DOHH2 (cell line): Measurements from ENCODE around the gene OR1J1.

Experiments used
- H3F3A ChIP-seq: fragments of 200-600 bp; sonication (generic), shearing (Covaris generic); 2 replicates; pipeline ENCODE4 v1.6.0; 2016; ENCODE audit warnings: antibody characterized with exemption, mild to moderate bottlenecking; ENCODE audit not compliant: control insufficient read depth, insufficient read depth
- H3K27ac ChIP-seq: fragments of 200-600 bp; sonication (generic); 2 replicates; pipeline ENCODE4 v1.5.1; 2014; ENCODE audit warnings: low read depth, mild to moderate bottlenecking, low read length, moderate library complexity
- H3K27me3 ChIP-seq: fragments of 200-600 bp; sonication (generic); 2 replicates; pipeline ENCODE4 v1.6.1; 2014; ENCODE audit warnings: mild to moderate bottlenecking, low read length, mixed read lengths; ENCODE audit not compliant: control insufficient read depth
- H3K36me3 ChIP-seq: fragments of 200-600 bp; sonication (generic); 2 replicates; pipeline ENCODE4 v1.6.1; 2014; ENCODE audit warnings: mild to moderate bottlenecking, low read length, moderate library complexity, mixed read lengths; ENCODE audit not compliant: control insufficient read depth
- H3K4me1 ChIP-seq: fragments of 200-600 bp; sonication (generic); 2 replicates; pipeline ENCODE4 v1.6.1; 2014; ENCODE audit warnings: mild to moderate bottlenecking, low read length, mixed read lengths; ENCODE audit not compliant: control insufficient read depth
- H3K4me2 ChIP-seq: fragments of 200-600 bp; sonication (generic); 2 replicates; pipeline ENCODE4 v1.6.0; 2014; ENCODE audit warnings: mild to moderate bottlenecking, low read length, moderate library complexity
- H3K4me3 ChIP-seq: fragments of 200-600 bp; sonication (generic); 2 replicates; pipeline ENCODE4 v1.5.1; 2014; ENCODE audit warnings: mild to moderate bottlenecking, low read length, mixed read lengths
- H3K79me2 ChIP-seq: fragments of 200-600 bp; sonication (generic); 2 replicates; pipeline ENCODE4 v1.6.1; 2014; ENCODE audit warnings: mild to moderate bottlenecking, low read length, mixed read lengths; ENCODE audit not compliant: control insufficient read depth
- H3K9me2 ChIP-seq: fragments of 200-600 bp; sonication (generic); replicated peaks from 2 replicates; pipeline ENCODE4 v1.6.1; 2014; ENCODE audit warnings: mild to moderate bottlenecking, low read length, mixed read lengths; ENCODE audit not compliant: control insufficient read depth
- H3K9me3 ChIP-seq: fragments of 200-600 bp; sonication (generic); 2 replicates; pipeline ENCODE4 v1.6.1; 2014; ENCODE audit warnings: antibody characterized with exemption, low read length, mixed read lengths; ENCODE audit not compliant: control insufficient read depth, insufficient read depth
- H4K20me1 ChIP-seq: fragments of 200-600 bp; sonication (generic); 2 replicates; pipeline ENCODE4 v1.6.0; 2014; ENCODE audit warnings: low read depth, mild to moderate bottlenecking, antibody characterized with exemption, low read length, moderate library complexity; ENCODE audit not compliant: control insufficient read depth, insufficient read depth
- EZH2phosphoT487 ChIP-seq: fragments of 200-600 bp; sonication (generic); IDR thresholded peaks from 2 replicates; pipeline ENCODE4 v1.6.1; 2017; ENCODE audit warnings: borderline replicate concordance, mild to moderate bottlenecking, antibody characterized with exemption, low read length, moderate library complexity, mixed read lengths
- TF ChIP-seq, protein P1 (sequence below): fragments of 200-600 bp; sonication (generic); IDR thresholded peaks from one replicate; pipeline ENCODE4 v1.5.1; 2014; ENCODE audit warnings: antibody characterized with exemption, mild to moderate bottlenecking, low read depth, low read length; ENCODE audit not compliant: poor library complexity, severe bottlenecking

Gene OR1J1

DNA sequence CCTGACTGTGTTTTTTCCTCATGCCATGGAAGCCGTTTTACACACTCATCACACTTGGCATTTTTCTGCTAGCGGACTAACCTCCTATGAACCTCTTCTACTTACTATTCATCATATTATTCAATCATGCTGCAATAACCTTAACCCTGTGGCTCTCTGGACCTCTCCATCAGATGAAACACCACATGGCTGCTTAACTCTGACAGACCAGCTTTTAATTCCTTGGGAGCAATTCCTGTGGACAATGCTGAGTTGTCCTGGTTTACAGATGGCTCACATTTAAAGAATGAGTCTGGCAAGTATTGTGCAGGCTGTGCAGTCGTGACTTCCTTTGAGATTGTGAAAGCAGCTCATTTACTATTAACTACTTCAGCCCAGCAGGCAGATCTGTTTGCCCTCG lies 9.0 kb downstream of the OR1J1 start:
- Histone ChIP-seq H3K27me3 (peaks cover 18% of the 10 kb centered on the region), H3K27ac (no peak overlapping the region), H3K4me1 (peaks cover 11% of the 10 kb centered on the region; the same call in 1 of the 2 replicates), H3K9me2 (no peaks in the 10 kb centered on the region), H3F3A (no peaks in the 10 kb centered on the region), H3K4me3 (no peak overlapping the region), H3K4me2 (no peak overlapping the region), H4K20me1 (no peaks in the 10 kb centered on the region), H3K36me3 (no peaks in the 10 kb centered on the region), H3K79me2 (no peaks in the 10 kb centered on the region), H3K9me3 (no peaks in the 10 kb centered on the region)
- no peak for TF ChIP-seq EZH2phosphoT487
- TF ChIP-seq, protein P1, sequence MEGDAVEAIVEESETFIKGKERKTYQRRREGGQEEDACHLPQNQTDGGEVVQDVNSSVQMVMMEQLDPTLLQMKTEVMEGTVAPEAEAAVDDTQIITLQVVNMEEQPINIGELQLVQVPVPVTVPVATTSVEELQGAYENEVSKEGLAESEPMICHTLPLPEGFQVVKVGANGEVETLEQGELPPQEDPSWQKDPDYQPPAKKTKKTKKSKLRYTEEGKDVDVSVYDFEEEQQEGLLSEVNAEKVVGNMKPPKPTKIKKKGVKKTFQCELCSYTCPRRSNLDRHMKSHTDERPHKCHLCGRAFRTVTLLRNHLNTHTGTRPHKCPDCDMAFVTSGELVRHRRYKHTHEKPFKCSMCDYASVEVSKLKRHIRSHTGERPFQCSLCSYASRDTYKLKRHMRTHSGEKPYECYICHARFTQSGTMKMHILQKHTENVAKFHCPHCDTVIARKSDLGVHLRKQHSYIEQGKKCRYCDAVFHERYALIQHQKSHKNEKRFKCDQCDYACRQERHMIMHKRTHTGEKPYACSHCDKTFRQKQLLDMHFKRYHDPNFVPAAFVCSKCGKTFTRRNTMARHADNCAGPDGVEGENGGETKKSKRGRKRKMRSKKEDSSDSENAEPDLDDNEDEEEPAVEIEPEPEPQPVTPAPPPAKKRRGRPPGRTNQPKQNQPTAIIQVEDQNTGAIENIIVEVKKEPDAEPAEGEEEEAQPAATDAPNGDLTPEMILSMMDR: no peak

DNA sequence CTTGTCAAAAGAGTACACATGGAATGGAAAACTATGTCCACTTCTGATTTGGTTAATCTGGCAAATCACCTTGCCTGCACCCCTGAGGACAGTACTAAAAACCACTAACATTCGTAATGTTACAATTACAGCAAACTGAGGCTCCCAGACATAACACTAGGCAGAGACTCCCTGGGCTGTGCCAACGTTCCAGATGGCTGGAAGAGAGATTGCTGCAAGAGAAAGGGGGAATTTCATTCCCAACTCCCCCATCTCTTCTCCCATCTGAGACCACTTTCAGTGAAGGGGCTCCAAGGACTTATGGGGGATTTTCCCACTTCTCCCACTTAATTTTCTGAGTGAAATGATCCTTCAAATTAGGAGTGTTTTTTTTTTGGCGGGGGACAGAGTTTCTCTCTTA lies 11.3 kb downstream of the OR1J1 start:
- Histone ChIP-seq H3K4me1 (peaks cover 11% of the 10 kb centered on the region; the same call in 1 of the 2 replicates), H4K20me1 (no peaks in the 10 kb centered on the region), H3F3A (no peaks in the 10 kb centered on the region), H3K27ac (no peak overlapping the region), H3K9me2 (no peaks in the 10 kb centered on the region), H3K36me3 (no peaks in the 10 kb centered on the region), H3K4me2 (no peak overlapping the region), H3K4me3 (no peak overlapping the region), H3K79me2 (no peaks in the 10 kb centered on the region), H3K9me3 (no peaks in the 10 kb centered on the region; the same call in 1 of the 2 replicates), H3K27me3 (peaks cover 27% of the 10 kb centered on the region)
- TF ChIP-seq EZH2phosphoT487: no peak
- TF ChIP-seq, protein P1: no peak

DNA sequence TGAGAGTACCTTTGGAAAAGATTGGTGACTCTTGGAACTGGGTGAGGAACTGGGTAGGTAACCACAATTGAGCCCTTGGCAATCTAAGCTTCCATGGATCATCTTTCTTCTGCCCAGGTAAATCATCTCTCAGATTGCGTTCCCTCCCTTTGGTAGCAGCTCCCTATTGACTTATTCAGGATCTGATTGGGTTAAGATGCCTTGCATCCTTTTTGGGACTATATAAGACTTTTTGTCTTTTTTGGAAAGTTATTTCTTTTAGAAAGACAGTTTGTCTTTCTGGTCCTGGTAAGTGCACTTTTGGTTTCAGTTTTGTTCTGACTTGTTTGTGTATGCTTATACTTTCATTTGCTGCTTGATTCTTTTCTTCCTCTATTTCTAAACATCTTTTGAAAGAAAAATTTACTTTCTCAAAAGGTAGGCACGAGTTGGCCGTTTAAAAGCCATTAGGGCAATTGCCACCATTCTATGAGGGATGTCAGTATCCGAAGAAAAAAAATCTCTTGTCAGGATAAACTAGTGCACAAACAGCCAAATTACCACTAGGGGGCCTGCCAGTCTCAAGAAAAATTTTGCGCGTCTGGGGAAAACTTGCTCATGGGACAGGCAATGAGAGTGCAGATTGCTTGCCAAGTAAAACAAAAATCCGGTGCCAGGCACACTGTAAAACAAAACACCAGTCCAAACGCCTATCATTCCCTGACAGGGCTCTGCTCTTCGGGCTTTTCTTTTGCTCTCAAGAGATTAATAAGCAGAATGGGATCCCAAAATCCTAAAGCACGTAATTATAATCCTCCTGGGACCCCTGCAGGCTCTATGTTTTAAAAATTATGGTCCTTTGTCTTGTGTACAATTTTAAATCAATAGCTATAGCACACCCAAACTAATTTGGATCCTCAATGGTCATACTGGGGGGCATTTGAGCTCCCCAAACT lies 12.8 kb downstream of the OR1J1 start:
- TF ChIP-seq, protein P1: peak; percentile 85
- TF ChIP-seq EZH2phosphoT487: no peak
- Histone ChIP-seq H3K27ac (no peak overlapping the region), H3K4me3 (peak overlapping the region; percentile 57), H3K4me1 (peaks cover 11% of the 10 kb centered on the region; the same call in 1 of the 2 replicates), H3K27me3 (peaks cover 28% of the 10 kb centered on the region), H3K4me2 (peak overlapping the region; percentile 60), H3K79me2 (no peaks in the 10 kb centered on the region), H4K20me1 (no peaks in the 10 kb centered on the region), H3K9me3 (no peaks in the 10 kb centered on the region; the same call in 1 of the 2 replicates), H3K9me2 (no peaks in the 10 kb centered on the region), H3F3A (no peaks in the 10 kb centered on the region), H3K36me3 (no peaks in the 10 kb centered on the region)
